ENCODE measurements around the gene TMEM259. TPM values are rescaled to one million over a fixed set of nuclear protein-coding genes. Genes with fewer than 3 reads are reported as not detected.

The TMEM259 gene
- total RNA-seq, 1 experiment from 2014 or later, result 171 TPM

DNA sequence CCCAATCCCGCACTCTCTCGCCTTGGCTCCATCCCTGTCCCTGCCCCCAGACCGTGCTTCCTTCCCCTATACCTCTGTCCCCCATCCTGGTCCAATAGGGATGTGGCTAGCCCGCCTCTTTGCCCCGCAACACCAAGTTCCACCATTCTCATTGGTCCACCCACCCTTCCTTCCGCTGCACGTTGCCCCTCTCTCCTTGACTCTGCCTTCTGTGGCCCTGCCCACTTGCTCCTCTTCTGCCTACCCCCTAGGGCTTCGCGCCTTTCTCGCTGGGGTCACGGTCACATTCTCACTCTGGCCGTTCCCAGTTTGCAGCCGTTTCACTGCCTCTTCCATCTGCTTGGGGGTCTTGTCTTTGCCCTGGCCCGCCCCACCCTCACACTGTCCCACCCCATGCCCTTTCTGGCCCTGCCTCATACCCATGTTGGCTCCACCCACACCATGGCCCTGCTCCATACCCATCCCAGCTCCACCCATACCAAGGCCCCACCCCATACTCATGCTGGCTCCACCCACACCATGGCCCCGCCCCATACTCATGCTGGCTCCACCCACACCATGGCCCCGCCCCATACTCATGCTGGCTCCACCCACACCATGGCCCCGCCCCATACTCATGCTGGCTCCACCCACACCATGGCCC is 41.6 kb upstream of the TMEM259 start:
- Mint-ChIP-seq H3K27me3 (ENCODE audit: low read depth) (peaks cover 13% of the 10 kb centered on the region), H3K4me3 (peak overlapping the region; percentile 14 to 72; a peak in 4 of 5 replicates), H3K4me1 (peaks cover 11 to 32% of the 10 kb centered on the region in 2 experiments), H3K36me3 (ENCODE audit: insufficient read depth in 1 of 3, low read depth in 3 of 3) (peaks cover 0 to 5% (median under 1%) of the 10 kb centered on the region in 3 experiments; a peak in 1 of 7 replicates), H3K9me3 (no peaks in the 10 kb centered on the region), H3K27ac (peak overlapping the region; percentile 23 to 99 (median 93); a peak in 5 of 7 replicates)
- no peak overlapping the region for H2BK12ac ChIP-seq (ENCODE audit: insufficient read length, low read depth, low read length)
- no peak overlapping the region for H4K91ac ChIP-seq (ENCODE audit: insufficient read length, low read depth, low read length)
- no peak overlapping the region for H2BK5ac ChIP-seq (ENCODE audit: insufficient read length, low read length)
- H2AK5ac ChIP-seq (ENCODE audit: insufficient read length, low read length), result no peak overlapping the region
- H3K23ac ChIP-seq (ENCODE audit: insufficient read length, low read depth, low read length), result no peak overlapping the region
- no peak overlapping the region for H2BK120ac ChIP-seq (ENCODE audit: low read depth, low read length, poor library complexity, severe bottlenecking)
- no peaks in the 10 kb centered on the region for H3K79me1 ChIP-seq (ENCODE audit: insufficient read depth, low read depth, low read length, poor library complexity, severe bottlenecking)
- H3K56ac ChIP-seq (ENCODE audit: insufficient read length, low read depth, low read length), result no peak overlapping the region
- no peak overlapping the region for H4K5ac ChIP-seq (ENCODE audit: insufficient read length, low read depth, low read length)
- peaks cover 21% of the 10 kb centered on the region for H3K23me2 ChIP-seq (ENCODE audit: insufficient read length, low read depth, low read length, poor library complexity, severe bottlenecking)
- no peak overlapping the region for H3K4me2 ChIP-seq (ENCODE audit: insufficient read depth, insufficient read length, low read length)
- H2BK15ac ChIP-seq (ENCODE audit: low read depth, low read length), result no peak overlapping the region
- H3K4ac ChIP-seq (ENCODE audit: low read depth, low read length), result no peak overlapping the region
- H3K79me2 ChIP-seq (ENCODE audit: insufficient read depth, low read length), result no peaks in the 10 kb centered on the region
- peak; percentile 72 for DNase-seq
- H3K4me1 ChIP-seq (ENCODE audit: insufficient read depth, low read length), result peaks cover 5% of the 10 kb centered on the region; the same call in 1 of the 2 replicates
- no peaks in the 10 kb centered on the region; the same call in 1 of the 2 replicates for H3K27me3 ChIP-seq (ENCODE audit: insufficient read depth, low read length)
- no peak overlapping the region for H3K14ac ChIP-seq (ENCODE audit: insufficient read depth, low read length)
- H3T11ph ChIP-seq (ENCODE audit: low read length), result no peak overlapping the region
- no peak overlapping the region for H3K27ac ChIP-seq (ENCODE audit: insufficient read length, low read depth, low read length)
- no peak overlapping the region for H4K8ac ChIP-seq (replicated peaks; ENCODE audit: insufficient read length, low read depth, low read length)
- peaks cover 10% of the 10 kb centered on the region for H3K9me3 ChIP-seq (ENCODE audit: control insufficient read depth, low read depth, low read length)
- H3K9ac ChIP-seq (ENCODE audit: extremely low read depth, insufficient read length, low read length), result no peak overlapping the region
- H2AFZ ChIP-seq (ENCODE audit: low read length), result no peak overlapping the region
- no peak overlapping the region for H2BK20ac ChIP-seq (ENCODE audit: low read depth, low read length, poor library complexity, severe bottlenecking)
- peak overlapping the region; percentile 8 for H3K18ac ChIP-seq (ENCODE audit: insufficient read length, low read depth, low read length)
- no peaks in the 10 kb centered on the region for H4K20me1 ChIP-seq (ENCODE audit: control insufficient read depth, insufficient read depth, insufficient read length)
- TF ChIP-seq, protein P1, sequence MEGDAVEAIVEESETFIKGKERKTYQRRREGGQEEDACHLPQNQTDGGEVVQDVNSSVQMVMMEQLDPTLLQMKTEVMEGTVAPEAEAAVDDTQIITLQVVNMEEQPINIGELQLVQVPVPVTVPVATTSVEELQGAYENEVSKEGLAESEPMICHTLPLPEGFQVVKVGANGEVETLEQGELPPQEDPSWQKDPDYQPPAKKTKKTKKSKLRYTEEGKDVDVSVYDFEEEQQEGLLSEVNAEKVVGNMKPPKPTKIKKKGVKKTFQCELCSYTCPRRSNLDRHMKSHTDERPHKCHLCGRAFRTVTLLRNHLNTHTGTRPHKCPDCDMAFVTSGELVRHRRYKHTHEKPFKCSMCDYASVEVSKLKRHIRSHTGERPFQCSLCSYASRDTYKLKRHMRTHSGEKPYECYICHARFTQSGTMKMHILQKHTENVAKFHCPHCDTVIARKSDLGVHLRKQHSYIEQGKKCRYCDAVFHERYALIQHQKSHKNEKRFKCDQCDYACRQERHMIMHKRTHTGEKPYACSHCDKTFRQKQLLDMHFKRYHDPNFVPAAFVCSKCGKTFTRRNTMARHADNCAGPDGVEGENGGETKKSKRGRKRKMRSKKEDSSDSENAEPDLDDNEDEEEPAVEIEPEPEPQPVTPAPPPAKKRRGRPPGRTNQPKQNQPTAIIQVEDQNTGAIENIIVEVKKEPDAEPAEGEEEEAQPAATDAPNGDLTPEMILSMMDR (conservative IDR thresholded peaks at IDR 0.05), result no peak
- no CpG with 5 or more reads among the region's 17 CpGs for WGBS (ENCODE audit: extremely low coverage, insufficient read length, low lambda C conversion rate)

Measured in H9 (cell line).